Measurements from ENCODE around the gene TECTA.

Gene TECTA

DNA sequence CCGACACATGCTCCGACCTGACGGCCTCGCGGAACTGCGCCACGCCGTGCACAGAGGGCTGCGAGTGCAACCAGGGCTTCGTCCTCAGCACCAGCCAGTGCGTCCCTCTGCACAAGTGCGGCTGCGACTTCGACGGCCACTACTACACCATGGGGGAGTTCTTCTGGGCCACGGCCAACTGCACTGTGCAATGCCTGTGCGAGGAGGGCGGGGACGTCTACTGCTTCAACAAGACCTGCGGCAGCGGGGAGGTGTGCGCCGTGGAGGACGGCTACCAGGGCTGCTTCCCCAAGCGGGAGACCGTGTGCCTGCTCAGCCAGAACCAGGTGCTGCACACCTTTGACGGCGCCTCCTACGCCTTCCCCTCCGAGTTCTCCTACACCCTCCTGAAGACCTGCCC, 26.8 kb downstream of the TECTA start:
- DNase-seq (ENCODE audit: insufficient read length, low spot score) (no peak), FAIRE-seq (no peak)

- DNase-seq (ENCODE audit: insufficient read length, low spot score) (no peak), FAIRE-seq (no peak)
These were observed 28.6 kb downstream of the TECTA start for GRCh38 chr11:121129362-121130340.

- DNase-seq (ENCODE audit: insufficient read length, low spot score) (no peak), FAIRE-seq (no peak)
These were observed 30.6 kb downstream of the TECTA start for GRCh38 chr11:121131656-121132055.

- DNase-seq (ENCODE audit: insufficient read length, low spot score), result no peak
- no peak for FAIRE-seq
These were observed 31.4 kb downstream of the TECTA start for GRCh38 chr11:121132211-121132976.

- DNase-seq (ENCODE audit: insufficient read length, low spot score) (no peak), FAIRE-seq (no peak)
These were observed 33.8 kb downstream of the TECTA start for GRCh38 chr11:121134741-121135312.

DNA sequence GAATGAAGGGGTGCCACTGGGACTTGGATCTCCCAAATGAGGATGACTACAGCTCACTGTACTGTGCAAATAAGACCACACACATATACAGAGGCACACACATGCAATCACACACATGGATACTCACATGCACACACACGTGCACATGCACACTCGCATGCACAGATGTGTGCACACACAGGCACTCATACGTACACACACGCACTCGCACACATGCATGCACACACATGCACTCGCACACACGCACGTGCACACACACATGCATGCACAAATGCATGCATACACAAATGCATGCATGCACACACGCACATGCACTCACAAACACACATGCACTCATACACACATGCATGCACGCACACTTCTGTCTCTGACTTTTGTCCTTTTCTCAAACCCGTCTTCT, 36.0 kb downstream of the TECTA start:
- DNase-seq (ENCODE audit: insufficient read length, low spot score) (no peak), FAIRE-seq (no peak)

DNA sequence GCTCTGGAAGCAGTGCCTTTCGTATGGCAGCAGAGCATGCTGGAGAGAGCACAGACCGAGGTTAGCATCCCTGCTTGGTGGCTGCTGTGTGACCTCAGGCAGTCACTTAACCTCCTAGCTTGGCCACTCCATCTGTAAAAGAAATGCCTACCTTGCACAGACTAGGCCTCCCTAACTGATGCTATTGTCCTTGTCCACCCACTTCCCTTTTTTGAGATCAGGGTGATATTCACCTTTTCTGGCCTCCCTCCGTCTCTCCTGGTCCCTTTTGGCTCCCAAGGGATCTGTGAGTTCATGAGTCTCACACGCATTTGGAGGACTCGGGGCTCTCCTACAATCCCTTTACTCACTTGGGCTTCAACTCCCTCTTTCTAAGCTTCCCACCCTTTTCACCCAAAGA, 37.2 kb downstream of the TECTA start:
- no peak for FAIRE-seq
- DNase-seq (ENCODE audit: insufficient read length, low spot score), result no peak

GRCh38 chr11:121140369-121140768, 39.3 kb downstream of the TECTA start:
- DNase-seq (ENCODE audit: insufficient read length, low spot score) (no peak), FAIRE-seq (no peak)

- no peak for DNase-seq (ENCODE audit: insufficient read length, low spot score)
- no peak for FAIRE-seq
These were observed 40.0 kb downstream of the TECTA start for GRCh38 chr11:121141066-121141465.

- FAIRE-seq (no peak), DNase-seq (ENCODE audit: insufficient read length, low spot score) (no peak)
These were observed 42.9 kb downstream of the TECTA start for GRCh38 chr11:121143921-121144320.

GRCh38 chr11:121144723-121145122, 43.7 kb downstream of the TECTA start:
- FAIRE-seq, result no peak
- DNase-seq (ENCODE audit: insufficient read length, low spot score), result no peak

GRCh38 chr11:121145826-121146225, 44.8 kb downstream of the TECTA start:
- no peak for FAIRE-seq
- DNase-seq (ENCODE audit: insufficient read length, low spot score), result no peak

GRCh38 chr11:121149116-121149515, 48.1 kb downstream of the TECTA start:
- FAIRE-seq (no peak), DNase-seq (ENCODE audit: insufficient read length, low spot score) (no peak)

- DNase-seq (ENCODE audit: insufficient read length, low spot score) (no peak), FAIRE-seq (no peak)
These were observed 50.2 kb downstream of the TECTA start for GRCh38 chr11:121151207-121151688.

DNA sequence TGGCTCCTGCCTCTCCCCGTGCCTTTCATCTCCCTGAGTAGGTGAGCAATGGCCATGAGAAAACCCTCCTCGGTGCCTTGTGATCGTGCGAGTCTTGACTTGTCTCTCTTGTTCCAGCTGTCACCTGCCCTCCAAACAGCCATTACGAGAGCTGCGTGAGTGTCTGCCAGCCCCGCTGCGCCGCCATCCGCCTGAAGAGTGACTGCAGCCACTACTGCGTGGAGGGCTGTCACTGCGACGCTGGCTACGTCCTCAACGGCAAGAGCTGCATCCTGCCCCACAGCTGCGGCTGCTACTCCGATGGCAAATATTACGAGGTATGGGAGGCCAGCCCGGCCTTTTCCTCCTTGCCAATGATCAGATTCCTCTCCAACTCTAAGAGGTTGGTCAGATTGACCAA, 51.7 kb downstream of the TECTA start:
- no peak for FAIRE-seq
- no peak for DNase-seq (ENCODE audit: insufficient read length, low spot score)

GRCh38 chr11:121153472-121153871, 52.4 kb downstream of the TECTA start:
- DNase-seq (ENCODE audit: insufficient read length, low spot score) (no peak), FAIRE-seq (no peak)

- no peak for FAIRE-seq
- DNase-seq (ENCODE audit: insufficient read length, low spot score), result no peak
These were observed 53.7 kb downstream of the TECTA start for GRCh38 chr11:121154486-121155314.

DNA sequence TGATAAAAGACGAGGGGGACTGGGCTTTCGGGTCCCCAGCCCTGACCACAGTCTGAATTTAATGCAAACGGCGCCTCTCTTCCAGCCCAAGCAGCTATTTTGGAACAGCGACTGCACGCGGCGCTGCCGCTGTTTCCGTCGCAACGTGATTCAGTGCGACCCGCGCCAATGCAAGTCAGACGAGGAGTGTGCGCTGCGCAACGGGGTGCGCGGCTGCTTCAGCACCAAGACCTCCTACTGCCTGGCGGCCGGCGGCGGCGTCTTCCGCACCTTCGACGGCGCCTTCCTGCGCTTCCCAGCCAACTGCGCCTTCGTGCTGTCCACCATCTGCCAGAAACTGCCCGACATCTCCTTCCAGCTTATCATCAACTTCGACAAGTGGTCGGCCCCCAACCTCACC, 56.7 kb downstream of the TECTA start:
- DNase-seq (ENCODE audit: insufficient read length, low spot score) (no peak), FAIRE-seq (no peak)

DNA sequence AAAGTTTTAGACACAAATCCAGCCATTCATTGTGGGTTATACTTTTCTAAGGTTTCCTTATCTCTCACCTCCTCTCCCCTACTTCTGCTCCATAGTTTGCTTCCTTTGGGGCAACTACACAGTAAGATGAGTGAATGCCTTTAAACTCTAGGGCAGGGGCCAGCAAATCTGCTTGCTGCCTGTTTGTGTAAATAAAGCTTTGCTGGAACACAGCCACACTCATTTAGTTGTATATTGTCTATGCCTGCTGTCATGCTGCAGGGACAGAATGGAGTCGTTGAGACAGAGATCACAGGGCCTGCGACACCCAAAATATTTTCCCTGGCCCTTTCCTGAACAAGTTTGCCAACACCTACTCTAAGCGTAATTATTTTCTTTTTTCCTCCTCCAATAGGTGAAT, 58.7 kb downstream of the TECTA start:
- DNase-seq (ENCODE audit: insufficient read length, low spot score) (no peak), FAIRE-seq (no peak)

DNA sequence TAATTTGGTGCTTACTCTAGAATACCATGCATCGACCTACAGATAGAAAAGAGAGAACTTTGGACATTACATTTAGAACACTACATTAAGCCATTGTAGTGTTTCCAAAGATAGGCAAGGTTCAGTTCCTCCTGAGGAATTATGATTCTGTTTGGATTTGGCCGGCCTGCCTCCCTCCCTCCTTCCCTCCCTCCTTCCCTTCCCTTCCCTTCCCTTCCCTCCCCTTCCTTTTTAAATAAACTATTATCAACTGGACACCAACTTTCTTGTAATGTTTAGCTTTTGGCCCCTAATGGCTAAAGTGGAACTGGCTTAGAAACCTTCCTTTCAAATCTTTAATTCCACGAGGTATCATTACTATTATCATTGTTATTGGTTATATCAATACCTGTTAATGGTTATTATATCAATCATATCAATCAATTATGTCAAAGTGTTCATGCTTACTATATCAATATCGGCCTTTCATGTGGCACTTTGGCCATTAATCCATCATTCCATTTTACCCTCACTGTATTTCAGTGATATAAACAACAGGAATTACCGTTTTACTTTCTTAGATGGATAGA, 60.4 kb downstream of the TECTA start:
- DNase-seq (ENCODE audit: insufficient read length, low spot score), result no peak
- no peak for FAIRE-seq
